ENCODE data around the gene ASPN.

ASPN gene

DNA sequence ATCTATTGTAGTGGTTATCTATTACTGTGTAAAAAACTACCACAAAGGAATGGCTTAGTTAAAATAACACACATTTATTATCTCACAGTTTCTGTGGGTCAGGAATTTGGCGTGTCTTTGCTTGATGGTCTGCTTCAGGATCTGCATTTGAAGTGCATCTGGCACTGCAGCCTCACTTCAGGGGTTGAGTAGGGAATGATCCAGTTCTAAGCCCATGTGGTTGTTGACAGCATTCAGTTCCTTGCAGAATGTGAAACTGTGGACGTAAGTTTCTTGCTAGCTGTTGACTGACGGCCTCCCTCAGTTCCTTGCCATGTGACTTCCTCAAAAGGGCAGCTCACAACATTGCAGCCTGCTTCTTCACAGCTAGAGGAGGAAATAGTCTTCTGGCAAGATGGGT is 75.8 kb downstream of the ASPN start:
- no peak for DNase-seq
